MM.1S (cell line): ENCODE results near the gene KCND2.

Source experiments
- EZH2 ChIP-seq: fragments of 300-600 bp; sonication (generic); optimal IDR thresholded peaks from 2 replicates; pipeline ENCODE3; 2017; ENCODE audit warnings: low read depth, mild to moderate bottlenecking, antibody characterized with exemption, low read length, mixed read lengths
- TF ChIP-seq, protein P1 (sequence below): fragments of 300-600 bp; sonication (generic); IDR thresholded peaks from 2 replicates; pipeline ENCODE4 v1.5.1; 2016; ENCODE audit warnings: antibody characterized with exemption, low read length, mixed read lengths

DNA sequence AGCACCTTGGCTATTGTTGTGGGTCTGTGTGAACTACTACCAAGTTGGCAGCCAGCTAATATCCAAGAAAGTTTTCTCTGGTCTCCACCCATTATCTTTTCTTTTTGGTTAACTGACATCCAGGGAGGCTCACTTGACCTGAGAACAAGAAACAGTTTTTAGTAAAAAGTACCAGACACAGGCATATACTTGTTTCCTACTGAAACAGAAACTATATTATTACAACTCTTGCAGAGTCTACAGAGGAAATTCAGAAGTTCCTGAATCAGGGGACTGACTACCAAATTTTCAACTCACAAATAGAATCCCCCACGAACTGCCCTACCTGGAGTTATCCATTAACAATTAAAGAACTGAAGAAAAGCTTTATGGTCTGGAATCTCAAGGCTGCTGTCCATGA lies 168.9 kb downstream of the KCND2 start:
- no peak for TF ChIP-seq EZH2
- TF ChIP-seq, protein P1, sequence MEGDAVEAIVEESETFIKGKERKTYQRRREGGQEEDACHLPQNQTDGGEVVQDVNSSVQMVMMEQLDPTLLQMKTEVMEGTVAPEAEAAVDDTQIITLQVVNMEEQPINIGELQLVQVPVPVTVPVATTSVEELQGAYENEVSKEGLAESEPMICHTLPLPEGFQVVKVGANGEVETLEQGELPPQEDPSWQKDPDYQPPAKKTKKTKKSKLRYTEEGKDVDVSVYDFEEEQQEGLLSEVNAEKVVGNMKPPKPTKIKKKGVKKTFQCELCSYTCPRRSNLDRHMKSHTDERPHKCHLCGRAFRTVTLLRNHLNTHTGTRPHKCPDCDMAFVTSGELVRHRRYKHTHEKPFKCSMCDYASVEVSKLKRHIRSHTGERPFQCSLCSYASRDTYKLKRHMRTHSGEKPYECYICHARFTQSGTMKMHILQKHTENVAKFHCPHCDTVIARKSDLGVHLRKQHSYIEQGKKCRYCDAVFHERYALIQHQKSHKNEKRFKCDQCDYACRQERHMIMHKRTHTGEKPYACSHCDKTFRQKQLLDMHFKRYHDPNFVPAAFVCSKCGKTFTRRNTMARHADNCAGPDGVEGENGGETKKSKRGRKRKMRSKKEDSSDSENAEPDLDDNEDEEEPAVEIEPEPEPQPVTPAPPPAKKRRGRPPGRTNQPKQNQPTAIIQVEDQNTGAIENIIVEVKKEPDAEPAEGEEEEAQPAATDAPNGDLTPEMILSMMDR: no peak
